ENCODE results near the gene C12orf50. TPM values are rescaled to one million over a fixed set of nuclear protein-coding genes. Genes with fewer than 3 reads are reported as not detected.
A peak's percentile ranks its signal among the peaks of the same experiment; 100 is the strongest.

Gene C12orf50
- polyA plus RNA-seq, 1 donor from 2014 or later, result 0.30 TPM

- H3K4me3 ChIP-seq (ENCODE audit: low read length), result peak overlapping the region; percentile 96
- no peaks in the 10 kb centered on the region for H3F3A ChIP-seq (ENCODE audit: insufficient read depth, low read length, poor library complexity, severe bottlenecking)
- H4K20me1 ChIP-seq (ENCODE audit: insufficient read depth), result no peaks in the 10 kb centered on the region
- H3K27me3 ChIP-seq (ENCODE audit: insufficient read depth, low read depth, low read length), result no peaks in the 10 kb centered on the region
- TF ChIP-seq POLR2AphosphoS5 (IDR thresholded peaks at IDR 0.05) (no peak), RAD21 (conservative IDR thresholded peaks at IDR 0.05) (no peak), TAF1 (IDR thresholded peaks at IDR 0.05; ENCODE audit: low read depth) (no peak), SMC3 (conservative IDR thresholded peaks at IDR 0.05; ENCODE audit: poor library complexity) (no peak)
- TF ChIP-seq, protein P1, sequence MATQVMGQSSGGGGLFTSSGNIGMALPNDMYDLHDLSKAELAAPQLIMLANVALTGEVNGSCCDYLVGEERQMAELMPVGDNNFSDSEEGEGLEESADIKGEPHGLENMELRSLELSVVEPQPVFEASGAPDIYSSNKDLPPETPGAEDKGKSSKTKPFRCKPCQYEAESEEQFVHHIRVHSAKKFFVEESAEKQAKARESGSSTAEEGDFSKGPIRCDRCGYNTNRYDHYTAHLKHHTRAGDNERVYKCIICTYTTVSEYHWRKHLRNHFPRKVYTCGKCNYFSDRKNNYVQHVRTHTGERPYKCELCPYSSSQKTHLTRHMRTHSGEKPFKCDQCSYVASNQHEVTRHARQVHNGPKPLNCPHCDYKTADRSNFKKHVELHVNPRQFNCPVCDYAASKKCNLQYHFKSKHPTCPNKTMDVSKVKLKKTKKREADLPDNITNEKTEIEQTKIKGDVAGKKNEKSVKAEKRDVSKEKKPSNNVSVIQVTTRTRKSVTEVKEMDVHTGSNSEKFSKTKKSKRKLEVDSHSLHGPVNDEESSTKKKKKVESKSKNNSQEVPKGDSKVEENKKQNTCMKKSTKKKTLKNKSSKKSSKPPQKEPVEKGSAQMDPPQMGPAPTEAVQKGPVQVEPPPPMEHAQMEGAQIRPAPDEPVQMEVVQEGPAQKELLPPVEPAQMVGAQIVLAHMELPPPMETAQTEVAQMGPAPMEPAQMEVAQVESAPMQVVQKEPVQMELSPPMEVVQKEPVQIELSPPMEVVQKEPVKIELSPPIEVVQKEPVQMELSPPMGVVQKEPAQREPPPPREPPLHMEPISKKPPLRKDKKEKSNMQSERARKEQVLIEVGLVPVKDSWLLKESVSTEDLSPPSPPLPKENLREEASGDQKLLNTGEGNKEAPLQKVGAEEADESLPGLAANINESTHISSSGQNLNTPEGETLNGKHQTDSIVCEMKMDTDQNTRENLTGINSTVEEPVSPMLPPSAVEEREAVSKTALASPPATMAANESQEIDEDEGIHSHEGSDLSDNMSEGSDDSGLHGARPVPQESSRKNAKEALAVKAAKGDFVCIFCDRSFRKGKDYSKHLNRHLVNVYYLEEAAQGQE (IDR thresholded peaks at IDR 0.05; ENCODE audit: borderline replicate concordance), result no peak
- no peaks in the 10 kb centered on the region for H3K9me3 ChIP-seq (ENCODE audit: low read length)
- H3K9ac ChIP-seq (ENCODE audit: low read length), result no peak overlapping the region
- no peaks in the 10 kb centered on the region for H3K36me3 ChIP-seq (ENCODE audit: insufficient read depth, low read length)
- H3K27ac ChIP-seq (ENCODE audit: low read length), result no peak overlapping the region
- H3K9me2 ChIP-seq (ENCODE audit: insufficient read depth, low read length), result no peaks in the 10 kb centered on the region
- H2AFZ ChIP-seq (ENCODE audit: low read depth, low read length), result no peak overlapping the region
- H3K4me2 ChIP-seq (ENCODE audit: low read length), result peak overlapping the region; percentile 92
- H3K79me2 ChIP-seq (replicated peaks; ENCODE audit: insufficient read depth, low read length), result peaks cover 10% of the 10 kb centered on the region
These were observed 7.3 kb upstream of the C12orf50 start for GRCh38 chr12:88036353-88036965.

DNA sequence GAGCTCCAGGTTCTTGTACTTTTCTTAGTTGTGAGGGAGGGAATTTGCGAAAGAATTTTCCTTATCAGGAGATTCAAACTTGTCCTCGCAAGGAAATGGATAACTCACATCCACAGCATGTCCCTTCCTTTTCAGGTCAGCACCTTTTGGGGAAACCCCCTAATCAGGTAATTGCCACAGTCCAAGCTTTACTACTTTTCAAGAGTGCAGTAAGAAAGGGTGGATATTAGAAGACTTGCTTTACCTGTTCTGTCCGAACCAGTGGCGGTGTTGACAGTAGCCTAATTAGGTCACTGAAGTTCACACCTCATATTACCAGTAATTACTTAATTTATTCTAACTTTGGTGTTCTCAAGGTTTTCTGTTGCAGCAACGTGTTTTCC is 6.7 kb upstream of the C12orf50 start:
- TF ChIP-seq RAD21 (conservative IDR thresholded peaks at IDR 0.05) (no peak), TAF1 (IDR thresholded peaks at IDR 0.05; ENCODE audit: low read depth) (peak; percentile 38)
- peak overlapping the region; percentile 92 for H3K4me2 ChIP-seq (ENCODE audit: low read length)
- no peaks in the 10 kb centered on the region for H3F3A ChIP-seq (ENCODE audit: insufficient read depth, low read length, poor library complexity, severe bottlenecking)
- H4K20me1 ChIP-seq (ENCODE audit: insufficient read depth), result no peaks in the 10 kb centered on the region
- H3K79me2 ChIP-seq (replicated peaks; ENCODE audit: insufficient read depth, low read length), result peaks cover 10% of the 10 kb centered on the region
- no peaks in the 10 kb centered on the region for H3K9me2 ChIP-seq (ENCODE audit: insufficient read depth, low read length)
- no peaks in the 10 kb centered on the region for H3K36me3 ChIP-seq (ENCODE audit: insufficient read depth, low read length)
- no peaks in the 10 kb centered on the region for H3K27me3 ChIP-seq (ENCODE audit: insufficient read depth, low read depth, low read length)
- H2AFZ ChIP-seq (ENCODE audit: low read depth, low read length), result peak overlapping the region; percentile 81
- no peak overlapping the region for H3K27ac ChIP-seq (ENCODE audit: low read length)
- H3K9me3 ChIP-seq (ENCODE audit: low read length), result no peaks in the 10 kb centered on the region
- peak overlapping the region; percentile 64 for H3K9ac ChIP-seq (ENCODE audit: low read length)
- H3K4me3 ChIP-seq (ENCODE audit: low read length), result peak overlapping the region; percentile 96

DNA sequence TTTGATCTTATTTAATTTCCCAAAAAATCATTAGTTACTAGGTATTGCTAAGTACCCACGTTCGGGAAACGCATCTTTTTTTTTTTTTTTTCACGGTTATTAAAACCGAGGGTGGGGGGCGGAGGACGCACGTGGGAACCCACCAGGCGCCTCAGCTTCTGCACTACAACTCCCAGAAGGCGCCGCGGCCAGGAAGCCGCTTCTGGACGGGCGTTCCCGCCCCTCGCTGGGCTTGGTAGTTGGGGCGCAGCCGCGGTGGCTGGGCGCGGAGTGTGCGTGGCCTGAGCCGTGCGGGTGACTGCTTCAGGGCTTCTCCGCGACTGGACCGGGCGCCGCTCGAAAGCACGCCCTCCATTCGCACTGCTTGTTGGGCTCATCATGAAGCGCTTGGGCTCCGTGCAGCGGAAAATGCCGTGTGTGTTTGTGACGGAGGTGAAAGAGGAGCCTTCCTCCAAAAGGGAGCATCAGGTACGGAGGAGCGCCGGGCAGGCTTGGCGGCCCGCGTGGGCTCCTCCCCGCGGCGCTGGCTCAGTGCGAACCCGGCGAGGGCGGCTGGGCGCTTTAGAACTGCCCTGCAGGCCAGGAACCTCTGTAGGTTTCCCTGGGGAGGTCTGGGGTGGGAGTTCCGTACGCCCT is 6.2 kb upstream of the C12orf50 start:
- Histone ChIP-seq H3K36me3 (ENCODE audit: insufficient read depth, low read length) (no peaks in the 10 kb centered on the region), H3F3A (ENCODE audit: insufficient read depth, low read length, poor library complexity, severe bottlenecking) (no peaks in the 10 kb centered on the region), H3K79me2 (replicated peaks; ENCODE audit: insufficient read depth, low read length) (peaks cover 10% of the 10 kb centered on the region), H3K27ac (ENCODE audit: low read length) (no peak overlapping the region), H3K4me3 (ENCODE audit: low read length) (peak overlapping the region; percentile 96), H3K9me2 (ENCODE audit: insufficient read depth, low read length) (no peaks in the 10 kb centered on the region), H3K27me3 (ENCODE audit: insufficient read depth, low read depth, low read length) (no peaks in the 10 kb centered on the region), H4K20me1 (ENCODE audit: insufficient read depth) (no peaks in the 10 kb centered on the region), H2AFZ (ENCODE audit: low read depth, low read length) (peak overlapping the region; percentile 81), H3K4me2 (ENCODE audit: low read length) (peak overlapping the region; percentile 92), H3K9me3 (ENCODE audit: low read length) (no peaks in the 10 kb centered on the region), H3K9ac (ENCODE audit: low read length) (peak overlapping the region; percentile 64)
- TF ChIP-seq EZH2 (IDR thresholded peaks at IDR 0.05; ENCODE audit: borderline replicate concordance, insufficient read depth, low read length, poor library complexity, severe bottlenecking) (no peak), POLR2AphosphoS5 (IDR thresholded peaks at IDR 0.05) (peak; percentile 69), RAD21 (conservative IDR thresholded peaks at IDR 0.05) (peak; percentile 33), SMC3 (conservative IDR thresholded peaks at IDR 0.05; ENCODE audit: poor library complexity) (no peak), MXI1 (conservative IDR thresholded peaks at IDR 0.05; ENCODE audit: poor library complexity, severe bottlenecking) (peak; percentile 94), TAF1 (IDR thresholded peaks at IDR 0.05; ENCODE audit: low read depth) (no peak), CTCF (IDR thresholded peaks at IDR 0.05; ENCODE audit: poor library complexity, severe bottlenecking) (peak; percentile 28), EP300 (conservative IDR thresholded peaks at IDR 0.05; ENCODE audit: poor library complexity, severe bottlenecking) (peak; percentile 21)
- TF ChIP-seq, protein P1 (IDR thresholded peaks at IDR 0.05; ENCODE audit: borderline replicate concordance), result no peak
